HepG2 (cell line): ENCODE data around the gene RASGRP1. TPM values are rescaled to one million over a fixed set of nuclear protein-coding genes. Genes with fewer than 3 reads are reported as not detected.

Source experiments
- ATAC-seq: fragments of 200-7000 bp; cut with Tn5 transposase; 3 replicates; pipeline ENCODE4 v1.9.1; 2020; ENCODE audit warnings: mild to moderate bottlenecking, moderate library complexity
- BruUV-seq: library from RNA; stranded (reverse); fragments of 400-500 nt; replicated peaks from 2 replicates; lab custom pipeline; 2021; lab: Mats Ljungman, UMichigan
- CTCF ChIA-PET: fragments of 300-600 bp; formaldehyde crosslinking; extraction: SDS; loops from one replicate; lab custom pipeline; 2021; ENCODE audit warnings: low total read pairs, inconsistent platforms, low intra/inter-chr PET ratio; lab: Yijun Ruan, JAX
- POLR2A ChIA-PET: fragments of 350-600 bp; sonication (Branson Sonifier 250); formaldehyde crosslinking; loops from one replicate; lab custom pipeline; 2020; ENCODE audit warnings: antibody characterized with exemption, inconsistent platforms; lab: Yijun Ruan, JAX
- DNase-seq: peaks from one replicate; pipeline ENCODE4 v3.0.0-alpha.2; 2015; ENCODE audit warnings: low spot score
- FAIRE-seq: peaks from 3 replicates; lab custom pipeline; 2011; peaks lifted over from hg19 to GRCh38; lab: Jason Lieb, UNC
- H2AFZ ChIP-seq: one replicate; pipeline ENCODE4 v1.6.1; 2011; ENCODE audit warnings: low read length, inconsistent platforms
- H3K27ac ChIP-seq: fragments of 300-600 bp; 3 replicates; pipeline ENCODE4 v1.8.0; 2011; ENCODE audit warnings: mixed run types, mild to moderate bottlenecking, mixed read lengths, low read length, inconsistent platforms; ENCODE audit not compliant: insufficient read depth; ENCODE audit errors: extremely low read length
- H3K27me3 ChIP-seq, 2 experiments: fragments of 200-600 bp in 1 of 2; 2 replicates in 1 of 2; 3 replicates in 1 of 2; pipeline versions ENCODE4 v1.6.0 to v1.8.0; 2011; ENCODE audit warnings: low read length in 2 of 2, mild to moderate bottlenecking in 2 of 2, moderate library complexity in 2 of 2, inconsistent platforms in 1 of 2; ENCODE audit not compliant: insufficient read depth in 2 of 2, control insufficient read depth in 1 of 2
- H3K36me3 ChIP-seq, 2 experiments: fragments of 200-600 bp in 1 of 2; replicated peaks in 1 of 2; 2 replicates in 1 of 2; 3 replicates in 1 of 2; pipeline versions ENCODE4 v1.5.1 to v1.8.0; 2011; ENCODE audit warnings: low read length in 2 of 2, inconsistent platforms in 1 of 2; ENCODE audit not compliant: insufficient read depth in 2 of 2, control insufficient read depth in 1 of 2
- H3K4me1 ChIP-seq: 2 replicates; pipeline ENCODE4 v1.5.1; 2012; ENCODE audit warnings: low read length, inconsistent platforms; ENCODE audit not compliant: insufficient read depth
- H3K4me2 ChIP-seq: 2 replicates; pipeline ENCODE4 v1.6.0; 2011; ENCODE audit warnings: low read depth, low read length, inconsistent platforms
- H3K4me3 ChIP-seq, 3 experiments: fragments of 200-600 bp in 1 of 3; sonication (generic), shearing (Covaris generic) in 1 of 3; replicated peaks in 1 of 3; 2 replicates each; pipeline ENCODE4 v1.5.1; 2011 to 2016; ENCODE audit warnings: low read length in 3 of 3, inconsistent platforms in 2 of 3, low read depth in 2 of 3, mild to moderate bottlenecking in 2 of 3, control low read depth in 1 of 3, mixed read lengths in 1 of 3; ENCODE audit not compliant: insufficient read depth in 1 of 3
- H3K79me2 ChIP-seq: one replicate; pipeline ENCODE4 v1.6.1; 2011; ENCODE audit warnings: low read length, inconsistent platforms; ENCODE audit not compliant: insufficient read depth
- H3K9ac ChIP-seq: 2 replicates; pipeline ENCODE4 v1.6.0; 2011; ENCODE audit warnings: mild to moderate bottlenecking, low read depth, low read length, inconsistent platforms; ENCODE audit not compliant: insufficient read depth
- H3K9me3 ChIP-seq: 2 replicates; pipeline ENCODE4 v1.5.1; 2012; ENCODE audit warnings: mild to moderate bottlenecking, low read length
- H4K20me1 ChIP-seq: 2 replicates; pipeline ENCODE4 v1.6.0; 2011; ENCODE audit warnings: inconsistent platforms, mild to moderate bottlenecking, low read length, moderate library complexity; ENCODE audit not compliant: insufficient read depth
- AHDC1 ChIP-seq: sonication (generic); formaldehyde crosslinking; IDR thresholded peaks from 2 replicates; pipeline ENCODE4 v1.5.1; 2020; ENCODE audit warnings: mild to moderate bottlenecking, missing genetic modification reagents, borderline replicate concordance
- HOXA7 ChIP-seq: sonication (generic); formaldehyde crosslinking; IDR thresholded peaks from 2 replicates; pipeline ENCODE4 v1.8.1; 2022; ENCODE audit warnings: mild to moderate bottlenecking, missing genetic modification reagents, moderate library complexity
- KDM1A ChIP-seq: IDR thresholded peaks from 2 replicates; pipeline ENCODE4 v1.6.1; 2016; ENCODE audit warnings: missing compliant biosample characterization
- KDM6A ChIP-seq: IDR thresholded peaks from 2 replicates; pipeline ENCODE4 v1.6.1; 2016; ENCODE audit warnings: low read depth
- MXD4 ChIP-seq: IDR thresholded peaks from 2 replicates; pipeline ENCODE4 v1.6.1; 2016; ENCODE audit warnings: mild to moderate bottlenecking, missing biosample characterization, missing genetic modification reagents
- SKI ChIP-seq: fragments of 450-650 bp; IDR thresholded peaks from one replicate; pipeline ENCODE4 v1.6.1; 2018; ENCODE audit warnings: mild to moderate bottlenecking; ENCODE audit not compliant: partially characterized antibody
- SSRP1 ChIP-seq: IDR thresholded peaks from 2 replicates; pipeline ENCODE4 v1.6.1; 2016; ENCODE audit warnings: control low read depth
- XRCC5 ChIP-seq: fragments of 200-400 bp; formaldehyde crosslinking; optimal IDR thresholded peaks from 2 replicates; pipeline ENCODE3; 2017; ENCODE audit warnings: mild to moderate bottlenecking, low read length
- ZNF367 ChIP-seq: sonication (generic); formaldehyde crosslinking; IDR thresholded peaks from 2 replicates; pipeline ENCODE4 v1.4.0; 2020; ENCODE audit warnings: missing genetic modification reagents, borderline replicate concordance
- ZNF510 ChIP-seq: sonication (generic); formaldehyde crosslinking; IDR thresholded peaks from 2 replicates; pipeline ENCODE4 v1.4.0; 2020; ENCODE audit warnings: low read depth, mild to moderate bottlenecking, missing genetic modification reagents
- ZNF552 ChIP-seq: sonication (generic); formaldehyde crosslinking; IDR thresholded peaks from 2 replicates; pipeline ENCODE4 v1.9.0; 2022; ENCODE audit warnings: missing genetic modification reagents, mild to moderate bottlenecking, borderline replicate concordance
- WGBS: methylation state at CpG from one replicate; pipeline ENCODE4 v1.1.6; 2017; ENCODE audit warnings: low lambda C conversion rate; 5-methylcytosine and 5-hydroxymethylcytosine counted together
- in situ Hi-C: cut with HindIII; loops from 2 replicates; pipeline ENCODE4 v1.10.0; 2017; ENCODE audit warnings: low pct_unique_long_range_greater_than_20kb; ENCODE audit not compliant: extremely low pct_ligation_motif_present
- intact Hi-C: fragments of 100-400 bp; cut with micrococcal nuclease; formaldehyde crosslinking; loops from one replicate; pipeline ENCODE4 v1.10.0; 2022; ENCODE audit not compliant: unreplicated experiment
- polyA plus RNA-seq, 8 experiments: library from polyadenylated mRNA; depleted of rRNA in 3 of 8; stranded (reverse) in 7 of 8; unstranded in 1 of 8; fragments of >200 nt; fragmentation: Illumina TruSeq in 4 of 8; extraction: Trizol in 4 of 8; gene quantifications; 2 replicates each; pipeline versions ENCODE4 v1.2.1 to v1.2.3, GENCODE V29; 2011 to 2016; ENCODE audit warnings: low read depth in 4 of 8, missing spikeins in 1 of 8, mixed read lengths in 1 of 8; ENCODE audit not compliant: insufficient read depth in 1 of 8
- total RNA-seq, 5 experiments: library from RNA; depleted of rRNA; stranded (reverse); fragments of >200 nt; fragmentation: Illumina TruSeq; extraction: Trizol; gene quantifications; 2 replicates each; pipeline ENCODE4 v1.2.3, GENCODE V29; 2016; ENCODE audit warnings: low read depth in 1 of 5

Gene RASGRP1
- total and polyA plus RNA-seq, 2 of the 13 experiments (the other 11 are each of a cell fraction or from before 2014, with no cell fraction given) = 0.07 TPM; not detected in 1

GRCh38 chr15:38560456-38560926 is 4.1 kb downstream of the RASGRP1 start:
- no TSS peak for BruUV-seq
- Histone ChIP-seq H3K4me3 (no peak overlapping the region), H4K20me1 (no peaks in the 10 kb centered on the region), H2AFZ (no peak overlapping the region), H3K27ac (no peak overlapping the region), H3K4me1 (no peaks in the 10 kb centered on the region), H3K9ac (no peak overlapping the region), H3K36me3 (no peaks in the 10 kb centered on the region), H3K9me3 (no peaks in the 10 kb centered on the region), H3K79me2 (no peaks in the 10 kb centered on the region), H3K4me2 (no peak overlapping the region), H3K27me3 (peaks cover 3 to 22% of the 10 kb centered on the region in 2 experiments; a peak in 3 of 5 replicates)
- 22% methylated on average over 7 of the region's 7 CpGs for WGBS
- no peak for FAIRE-seq
- intact Hi-C loops = loop anchor here (10.0 kb wide), 1 partner anchor 86 kb away; no protein-coding TSS in a partner anchor
- ATAC-seq = no peak
- in situ Hi-C loops = no loop called here
- ChIA-PET CTCF (no interaction called here), POLR2A (no interaction called here)
- DNase-seq = no peak
- no peak for TF ChIP-seq KDM6A (CRISPR knock-in tag)
- no peak for TF ChIP-seq KDM1A
- no peak for TF ChIP-seq XRCC5
- no peak for TF ChIP-seq SSRP1 (CRISPR knock-in tag)
- no peak for TF ChIP-seq ZNF367 (CRISPR knock-in tag)
- no peak for TF ChIP-seq ZNF552 (CRISPR knock-in tag)
- no peak for TF ChIP-seq MXD4
- no peak for TF ChIP-seq HOXA7 (CRISPR knock-in tag)

GRCh38 chr15:38559636-38560307 is 4.8 kb downstream of the RASGRP1 start:
- POLR2A ChIA-PET = no interaction called here
- H3K27ac ChIP-seq = no peak overlapping the region
- no peak overlapping the region for H3K9ac ChIP-seq
- no peak overlapping the region for H3K4me2 ChIP-seq
- CTCF ChIA-PET = no interaction called here
- no TSS peak for BruUV-seq
- H3K4me3 ChIP-seq = no peak overlapping the region
- FAIRE-seq (no peak), DNase-seq (no peak), ATAC-seq (no peak)
- H3K36me3 ChIP-seq = no peaks in the 10 kb centered on the region
- no peaks in the 10 kb centered on the region for H4K20me1 ChIP-seq
- H3K27me3 ChIP-seq = peaks cover 1 to 14% of the 10 kb centered on the region in 2 experiments; a peak in 3 of 5 replicates
- no peaks in the 10 kb centered on the region for H3K9me3 ChIP-seq
- no peak for TF ChIP-seq ZNF510 (CRISPR knock-in tag)
- no peak for TF ChIP-seq AHDC1
- TF ChIP-seq SKI = no peak
- WGBS = 23% methylated on average over 7 of the region's 7 CpGs
- H3K79me2 ChIP-seq = no peaks in the 10 kb centered on the region
- in situ Hi-C loops = no loop called here
- H3K4me1 ChIP-seq = no peaks in the 10 kb centered on the region
- intact Hi-C loops = loop anchor here (10.0 kb wide), 1 partner anchor 85 kb away; no protein-coding TSS in a partner anchor
- H2AFZ ChIP-seq = no peak overlapping the region
